Adrenal gland (tissue), 5 donors: ENCODE results near the gene UNC119B.
"Not testable (repeated sequence)": the region's sequence is repeated elsewhere in the genome, so short reads cannot be mapped to it uniquely, and the experiment has no call there.

Experiments
- CTCF ChIP-seq, 6 experiments: fragments of 450-650 bp in 4 of 6; fragments of 200-600 bp in 2 of 6; sonication (generic) in 1 of 6; IDR thresholded peaks; 1 replicate in 5 of 6; 2 replicates in 1 of 6; pipeline versions ENCODE4 v1.5.1 to v1.8.0; 2016 to 2021; ENCODE audit warnings: antibody characterized with exemption in 6 of 6, mild to moderate bottlenecking in 2 of 6, moderate library complexity in 1 of 6
- POLR2A ChIP-seq, 2 donors: fragments of 450-650 bp; IDR thresholded peaks; one replicate each; pipeline ENCODE4 v1.6.1; 2017; ENCODE audit warnings: antibody characterized with exemption in 2 of 2, mild to moderate bottlenecking in 2 of 2, moderate library complexity in 1 of 2
- donor health status: DM: no; HTN: no; CAD: no.

DNA sequence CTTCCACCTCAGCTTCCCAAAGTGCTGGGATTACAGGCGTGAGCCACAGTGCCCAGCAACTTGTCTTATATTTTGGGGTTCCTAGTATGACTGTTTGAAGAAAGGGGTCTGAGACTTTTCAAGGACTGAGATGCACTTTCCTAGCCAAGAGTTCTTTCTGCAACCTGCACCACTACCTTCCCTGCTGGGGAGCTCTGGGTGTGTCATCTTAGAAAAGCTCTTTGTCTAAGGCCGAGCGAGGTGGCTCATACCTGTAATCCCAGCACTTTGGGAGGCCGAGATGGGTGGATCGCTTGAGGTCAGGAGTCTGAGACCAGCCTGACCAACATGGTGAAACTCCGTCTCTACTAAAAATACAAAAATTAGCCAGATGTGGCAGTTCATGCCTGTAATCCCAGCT is 40.0 kb upstream of the UNC119B start:
- TF ChIP-seq POLR2A, CTCF (IDR thresholded peaks at IDR 0.05): not testable (repeated sequence)
